ENCODE measurements around the gene SAFB2. TPM values are rescaled to one million over a fixed set of nuclear protein-coding genes. Genes with fewer than 3 reads are reported as not detected.
A peak's percentile ranks its signal among the peaks of the same experiment; 100 is the strongest.

The SAFB2 gene
- total RNA-seq, 4 donors from 2014 or later = 45.0 to 250 (median 129) TPM

DNA sequence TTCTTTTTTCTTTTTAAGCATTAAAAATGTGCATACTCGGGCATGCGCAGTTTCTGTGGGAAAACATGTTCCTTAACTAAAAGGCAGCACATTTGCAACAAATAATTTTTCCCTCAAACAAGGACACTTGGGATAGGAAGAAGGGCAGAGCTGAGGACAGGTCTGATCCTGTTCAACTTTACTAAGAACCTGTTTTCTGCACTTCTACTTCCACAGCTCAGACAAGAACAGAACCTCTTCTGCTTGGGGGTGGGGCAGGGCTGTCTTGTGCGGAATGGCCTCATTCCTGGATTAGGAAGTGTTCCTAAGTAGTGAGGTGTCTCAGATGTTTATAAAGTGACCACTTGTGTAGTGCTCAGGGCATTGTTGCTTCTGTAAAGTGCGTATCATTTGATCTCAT, 18.6 kb upstream of the SAFB2 start:
- TF ChIP-seq POLR2A (IDR thresholded peaks at IDR 0.05) = no peak
- TF ChIP-seq CTCF (IDR thresholded peaks at IDR 0.05) = no peak
- no peaks in the 10 kb centered on the region for H3K36me3 ChIP-seq
- H3K4me3 ChIP-seq = no peak overlapping the region
- DNase-seq = no peak
- H3K27me3 ChIP-seq = no peaks in the 10 kb centered on the region
- H3K9me3 ChIP-seq = no peaks in the 10 kb centered on the region
- no peak overlapping the region for H3K27ac ChIP-seq
- intact Hi-C loops (cut with DNase I; ENCODE audit: low total_unique reads) = no loop called here
- H3K4me1 ChIP-seq = no peaks in the 10 kb centered on the region

DNA sequence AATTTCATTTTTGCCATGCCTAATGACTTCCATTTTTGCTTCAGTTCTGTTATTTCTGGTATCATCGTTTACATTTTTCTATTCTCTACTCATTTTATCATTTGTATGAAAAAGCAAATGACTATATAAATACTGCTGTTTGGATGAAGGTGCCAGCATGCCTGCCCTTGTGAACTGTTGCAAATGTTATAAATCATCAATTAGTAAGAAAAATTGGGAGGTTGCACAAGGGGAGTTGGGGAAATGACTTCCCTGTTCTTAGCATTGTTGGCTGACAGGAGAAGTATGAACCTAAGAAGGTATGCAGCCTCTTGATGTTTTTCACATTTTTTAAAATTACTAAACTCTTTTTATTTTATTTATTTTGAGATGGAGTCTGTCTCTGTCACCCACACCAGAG, 15.4 kb upstream of the SAFB2 start:
- Histone ChIP-seq H3K36me3 (no peaks in the 10 kb centered on the region), H3K9me3 (no peaks in the 10 kb centered on the region), H3K4me1 (peaks cover 0 to 4% of the 10 kb centered on the region in 2 donors), H3K4me3 (no peak overlapping the region), H3K27ac (no peak overlapping the region), H3K27me3 (no peaks in the 10 kb centered on the region)
- no peak for TF ChIP-seq POLR2A (IDR thresholded peaks at IDR 0.05)
- TF ChIP-seq CTCF (IDR thresholded peaks at IDR 0.05) = no peak
- intact Hi-C loops (cut with DNase I; ENCODE audit: low total_unique reads) = no loop called here
- no peak for DNase-seq

- TF ChIP-seq CTCF (IDR thresholded peaks at IDR 0.05) = no peak
- no peak for TF ChIP-seq POLR2A (IDR thresholded peaks at IDR 0.05)
- no peaks in the 10 kb centered on the region for H3K36me3 ChIP-seq
- no peak overlapping the region for H3K4me3 ChIP-seq
- intact Hi-C loops (cut with DNase I; ENCODE audit: low total_unique reads) = no loop called here
- H3K4me1 ChIP-seq = peaks cover 0 to 6% of the 10 kb centered on the region in 2 donors
- no peaks in the 10 kb centered on the region for H3K9me3 ChIP-seq
- no peak overlapping the region for H3K27ac ChIP-seq
- DNase-seq = no peak
- H3K27me3 ChIP-seq = no peaks in the 10 kb centered on the region
Measured at GRCh38 chr19:5635427-5635826, 12.9 kb upstream of the SAFB2 start.

- Histone ChIP-seq H3K4me3 (no peak overlapping the region), H3K4me1 (peaks cover under 1 to 14% of the 10 kb centered on the region in 2 donors), H3K9me3 (no peaks in the 10 kb centered on the region), H3K36me3 (no peaks in the 10 kb centered on the region), H3K27ac (peak overlapping the region; percentile 45), H3K27me3 (no peaks in the 10 kb centered on the region)
- TF ChIP-seq CTCF (IDR thresholded peaks at IDR 0.05) (no peak), POLR2A (IDR thresholded peaks at IDR 0.05) (no peak)
- DNase-seq = peak in 1 of 2 donors; percentile 36
- intact Hi-C loops (cut with DNase I; ENCODE audit: low total_unique reads) = no loop called here
Measured at GRCh38 chr19:5632657-5633056, 10.1 kb upstream of the SAFB2 start.

DNA sequence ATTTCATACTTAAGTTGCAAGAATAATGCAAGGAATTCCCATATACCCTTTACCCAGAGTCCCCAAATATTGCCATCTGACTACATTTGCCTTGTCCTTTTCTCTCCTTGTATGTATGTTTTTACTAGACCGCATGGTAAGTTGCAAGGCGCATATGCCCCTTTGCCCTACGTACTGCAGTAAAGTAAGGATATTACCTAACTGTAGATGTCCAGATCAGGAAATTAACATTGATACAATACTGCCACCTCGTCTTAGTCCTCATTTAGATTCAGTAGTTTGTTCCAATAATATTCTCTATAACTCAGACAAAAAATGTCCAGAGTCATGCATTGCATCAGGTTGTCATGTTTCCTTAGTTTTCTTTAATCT, 9.7 kb upstream of the SAFB2 start:
- TF ChIP-seq POLR2A (IDR thresholded peaks at IDR 0.05) (no peak), CTCF (IDR thresholded peaks at IDR 0.05) (no peak)
- no peaks in the 10 kb centered on the region for H3K27me3 ChIP-seq
- no peaks in the 10 kb centered on the region for H3K36me3 ChIP-seq
- H3K9me3 ChIP-seq = no peaks in the 10 kb centered on the region
- peak overlapping the region; percentile 45 to 72 for H3K27ac ChIP-seq
- H3K4me1 ChIP-seq = peaks cover 5 to 18% of the 10 kb centered on the region in 2 donors
- DNase-seq = no peak
- intact Hi-C loops (cut with DNase I; ENCODE audit: low total_unique reads) = no loop called here
- no peak overlapping the region for H3K4me3 ChIP-seq

All from uterus (tissue), 4 donors.